Measurements from ENCODE around the gene SGCD. TPM values are rescaled to one million over a fixed set of nuclear protein-coding genes. Genes with fewer than 3 reads are reported as not detected.

The SGCD gene
- total RNA-seq, 3 donors from 2014 or later: 3.1 to 15.4 (median 6.2) TPM

GRCh38 chr5:156500755-156501154 is 173.8 kb downstream of the SGCD start:
- H3K4me3 ChIP-seq: no peak overlapping the region
- no peaks in the 10 kb centered on the region for H3K4me1 ChIP-seq
- no peak overlapping the region for H3K27ac ChIP-seq
- no peak for DNase-seq (ENCODE audit: low spot score in 2 of 2)
- no peaks in the 10 kb centered on the region for H3K36me3 ChIP-seq
- H3K9me3 ChIP-seq: no peaks in the 10 kb centered on the region
- H3K27me3 ChIP-seq: no peaks in the 10 kb centered on the region
- TF ChIP-seq POLR2A (IDR thresholded peaks at IDR 0.05) (no peak), CTCF (IDR thresholded peaks at IDR 0.05) (no peak), POLR2AphosphoS5 (IDR thresholded peaks at IDR 0.05) (no peak)
- intact Hi-C loops (cut with DNase I; ENCODE audit: low total_unique reads): no loop called here

- no peaks in the 10 kb centered on the region for H3K36me3 ChIP-seq
- intact Hi-C loops (cut with DNase I; ENCODE audit: low total_unique reads): no loop called here
- TF ChIP-seq POLR2AphosphoS5 (IDR thresholded peaks at IDR 0.05): no peak
- no peak for TF ChIP-seq POLR2A (IDR thresholded peaks at IDR 0.05)
- TF ChIP-seq CTCF (IDR thresholded peaks at IDR 0.05): no peak
Observed at GRCh38 chr5:156505101-156505500, 178.1 kb downstream of the SGCD start.

GRCh38 chr5:156513123-156513815 is 186.3 kb downstream of the SGCD start:
- no peaks in the 10 kb centered on the region for H3K4me1 ChIP-seq
- no peak overlapping the region for H3K27ac ChIP-seq
- H3K4me3 ChIP-seq: no peak overlapping the region
- H3K27me3 ChIP-seq: no peaks in the 10 kb centered on the region
- intact Hi-C loops (cut with DNase I; ENCODE audit: low total_unique reads): no loop called here
- no peaks in the 10 kb centered on the region for H3K36me3 ChIP-seq
- TF ChIP-seq POLR2A (IDR thresholded peaks at IDR 0.05): no peak
- TF ChIP-seq POLR2AphosphoS5 (IDR thresholded peaks at IDR 0.05): no peak
- no peak for TF ChIP-seq CTCF (IDR thresholded peaks at IDR 0.05)
- peaks cover 0 to 7% of the 10 kb centered on the region in 2 donors for H3K9me3 ChIP-seq
- no peak for DNase-seq (ENCODE audit: low spot score in 2 of 2)

More at GRCh38 chr5:156505101-156505500, 178.1 kb downstream of the SGCD start:
- no peak for DNase-seq (ENCODE audit: low spot score in 2 of 2)
- no peaks in the 10 kb centered on the region for H3K4me1 ChIP-seq
- no peaks in the 10 kb centered on the region for H3K9me3 ChIP-seq
- no peak overlapping the region for H3K27ac ChIP-seq
- no peak overlapping the region for H3K4me3 ChIP-seq
- H3K27me3 ChIP-seq: no peaks in the 10 kb centered on the region

GRCh38 chr5:156515121-156515520 is 188.2 kb downstream of the SGCD start:
- Histone ChIP-seq H3K36me3 (no peaks in the 10 kb centered on the region), H3K9me3 (peaks cover 0 to 12% of the 10 kb centered on the region in 2 donors), H3K27ac (no peak overlapping the region), H3K27me3 (no peaks in the 10 kb centered on the region), H3K4me3 (no peak overlapping the region), H3K4me1 (no peaks in the 10 kb centered on the region)
- intact Hi-C loops (cut with DNase I; ENCODE audit: low total_unique reads): no loop called here
- TF ChIP-seq POLR2AphosphoS5 (IDR thresholded peaks at IDR 0.05) (no peak), CTCF (IDR thresholded peaks at IDR 0.05) (no peak), POLR2A (IDR thresholded peaks at IDR 0.05) (no peak)
- no peak for DNase-seq (ENCODE audit: low spot score in 2 of 2)

GRCh38 chr5:156515803-156516360 is 188.9 kb downstream of the SGCD start:
- no peak overlapping the region for H3K4me3 ChIP-seq
- H3K36me3 ChIP-seq: no peaks in the 10 kb centered on the region
- H3K9me3 ChIP-seq: peaks cover 0 to 12% of the 10 kb centered on the region in 2 donors
- TF ChIP-seq POLR2A (IDR thresholded peaks at IDR 0.05) (no peak), POLR2AphosphoS5 (IDR thresholded peaks at IDR 0.05) (no peak), CTCF (IDR thresholded peaks at IDR 0.05) (no peak)
- DNase-seq (ENCODE audit: low spot score in 2 of 2): no peak
- H3K4me1 ChIP-seq: no peaks in the 10 kb centered on the region
- H3K27ac ChIP-seq: no peak overlapping the region
- intact Hi-C loops (cut with DNase I; ENCODE audit: low total_unique reads): no loop called here
- no peaks in the 10 kb centered on the region for H3K27me3 ChIP-seq
